ENCODE results near the gene CCR7. TPM values are rescaled to one million over a fixed set of nuclear protein-coding genes. Genes with fewer than 3 reads are reported as not detected.

Gene CCR7
- total and polyA plus RNA-seq, 2 of the 13 experiments (the other 11 are each of a cell fraction or from before 2014, with no cell fraction given) = 0.04 to 0.53 TPM

- TF ChIP-seq ZUFSP (CRISPR knock-in tag; IDR thresholded peaks at IDR 0.05; ENCODE audit: borderline replicate concordance) = no peak
- no peak for TF ChIP-seq ZFP82 (CRISPR knock-in tag; IDR thresholded peaks at IDR 0.05; ENCODE audit: borderline replicate concordance)
- TF ChIP-seq ASH2L (IDR thresholded peaks at IDR 0.05; ENCODE audit: insufficient read length, low read depth, low read length) = peak; percentile 22
- no peak for TF ChIP-seq ZBTB26 (CRISPR knock-in tag; IDR thresholded peaks at IDR 0.05; ENCODE audit: borderline replicate concordance)
- TF ChIP-seq BORCS8-MEF2B (CRISPR knock-in tag; IDR thresholded peaks at IDR 0.05) = no peak
- no peak for TF ChIP-seq ZNF441 (CRISPR knock-in tag; IDR thresholded peaks at IDR 0.05; ENCODE audit: borderline replicate concordance)
- TF ChIP-seq, protein P1, sequence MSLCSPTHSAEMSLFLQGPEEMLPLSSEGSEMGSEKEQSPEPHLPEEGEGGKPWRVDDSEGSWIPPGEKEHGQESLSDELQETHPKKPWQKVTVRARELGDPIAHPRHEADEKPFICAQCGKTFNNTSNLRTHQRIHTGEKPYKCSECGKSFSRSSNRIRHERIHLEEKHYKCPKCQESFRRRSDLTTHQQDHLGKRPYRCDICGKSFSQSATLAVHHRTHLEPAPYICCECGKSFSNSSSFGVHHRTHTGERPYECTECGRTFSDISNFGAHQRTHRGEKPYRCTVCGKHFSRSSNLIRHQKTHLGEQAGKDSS (CRISPR knock-in tag; IDR thresholded peaks at IDR 0.05; ENCODE audit: borderline replicate concordance, low read depth) = no peak
- TF ChIP-seq HIVEP1 (CRISPR knock-in tag; IDR thresholded peaks at IDR 0.05) = no peak
- TF ChIP-seq, protein P2, sequence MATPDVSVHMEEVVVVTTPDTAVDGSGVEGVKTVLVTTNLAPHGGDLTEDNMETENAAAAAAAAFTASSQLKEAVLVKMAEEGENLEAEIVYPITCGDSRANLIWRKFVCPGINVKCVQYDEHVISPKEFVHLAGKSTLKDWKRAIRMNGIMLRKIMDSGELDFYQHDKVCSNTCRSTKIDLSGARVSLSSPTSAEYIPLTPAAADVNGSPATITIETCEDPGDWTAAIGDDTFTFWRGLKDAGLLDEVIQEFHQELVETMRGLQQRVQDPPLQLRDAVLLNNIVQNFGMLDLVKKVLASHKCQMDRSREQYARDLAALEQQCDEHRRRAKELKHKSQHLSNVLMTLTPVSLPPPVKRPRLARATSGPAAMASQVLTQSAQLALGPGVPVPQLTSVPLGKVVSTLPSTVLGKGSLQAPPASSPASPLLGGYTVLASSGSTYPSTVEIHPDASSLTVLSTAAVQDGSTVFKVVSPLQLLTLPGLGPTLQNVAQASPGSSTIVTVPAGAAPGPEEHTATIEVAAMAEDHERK (CRISPR knock-in tag; IDR thresholded peaks at IDR 0.05; ENCODE audit: low read depth) = no peak
- TF ChIP-seq, protein P3, sequence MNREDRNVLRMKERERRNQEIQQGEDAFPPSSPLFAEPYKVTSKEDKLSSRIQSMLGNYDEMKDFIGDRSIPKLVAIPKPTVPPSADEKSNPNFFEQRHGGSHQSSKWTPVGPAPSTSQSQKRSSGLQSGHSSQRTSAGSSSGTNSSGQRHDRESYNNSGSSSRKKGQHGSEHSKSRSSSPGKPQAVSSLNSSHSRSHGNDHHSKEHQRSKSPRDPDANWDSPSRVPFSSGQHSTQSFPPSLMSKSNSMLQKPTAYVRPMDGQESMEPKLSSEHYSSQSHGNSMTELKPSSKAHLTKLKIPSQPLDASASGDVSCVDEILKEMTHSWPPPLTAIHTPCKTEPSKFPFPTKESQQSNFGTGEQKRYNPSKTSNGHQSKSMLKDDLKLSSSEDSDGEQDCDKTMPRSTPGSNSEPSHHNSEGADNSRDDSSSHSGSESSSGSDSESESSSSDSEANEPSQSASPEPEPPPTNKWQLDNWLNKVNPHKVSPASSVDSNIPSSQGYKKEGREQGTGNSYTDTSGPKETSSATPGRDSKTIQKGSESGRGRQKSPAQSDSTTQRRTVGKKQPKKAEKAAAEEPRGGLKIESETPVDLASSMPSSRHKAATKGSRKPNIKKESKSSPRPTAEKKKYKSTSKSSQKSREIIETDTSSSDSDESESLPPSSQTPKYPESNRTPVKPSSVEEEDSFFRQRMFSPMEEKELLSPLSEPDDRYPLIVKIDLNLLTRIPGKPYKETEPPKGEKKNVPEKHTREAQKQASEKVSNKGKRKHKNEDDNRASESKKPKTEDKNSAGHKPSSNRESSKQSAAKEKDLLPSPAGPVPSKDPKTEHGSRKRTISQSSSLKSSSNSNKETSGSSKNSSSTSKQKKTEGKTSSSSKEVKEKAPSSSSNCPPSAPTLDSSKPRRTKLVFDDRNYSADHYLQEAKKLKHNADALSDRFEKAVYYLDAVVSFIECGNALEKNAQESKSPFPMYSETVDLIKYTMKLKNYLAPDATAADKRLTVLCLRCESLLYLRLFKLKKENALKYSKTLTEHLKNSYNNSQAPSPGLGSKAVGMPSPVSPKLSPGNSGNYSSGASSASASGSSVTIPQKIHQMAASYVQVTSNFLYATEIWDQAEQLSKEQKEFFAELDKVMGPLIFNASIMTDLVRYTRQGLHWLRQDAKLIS (CRISPR knock-in tag; IDR thresholded peaks at IDR 0.05) = no peak
- no peak for TF ChIP-seq MIXL1 (CRISPR knock-in tag; IDR thresholded peaks at IDR 0.05)
- no peak for TF ChIP-seq KLF15 (CRISPR knock-in tag; IDR thresholded peaks at IDR 0.05; ENCODE audit: borderline replicate concordance)
- no peak for TF ChIP-seq DR1 (CRISPR knock-in tag; IDR thresholded peaks at IDR 0.05)
- TF ChIP-seq NPAS2 (CRISPR knock-in tag; IDR thresholded peaks at IDR 0.05; ENCODE audit: borderline replicate concordance) = no peak
- TF ChIP-seq ZNF879 (CRISPR knock-in tag; IDR thresholded peaks at IDR 0.05) = no peak
- TF ChIP-seq ZNF710 (CRISPR knock-in tag; IDR thresholded peaks at IDR 0.05; ENCODE audit: borderline replicate concordance) = no peak
Observed at GRCh38 chr17:40552806-40553693, 12.2 kb downstream of the CCR7 start (continued).
